HEK293 (cell line): ENCODE data around the gene NEK10.

Experiments
- BCL11B ChIP-seq: fragments of 450-650 bp; formaldehyde crosslinking; IDR thresholded peaks from 2 replicates; pipeline ENCODE4 v1.5.1; 2016; ENCODE audit warnings: low read depth, missing biosample characterization, missing genetic modification characterization
- GLIS2 ChIP-seq: fragments of 450-650 bp; formaldehyde crosslinking; IDR thresholded peaks from 2 replicates; pipeline ENCODE4 v1.5.1; 2016; ENCODE audit warnings: missing biosample characterization, missing genetic modification characterization
- MYNN ChIP-seq: fragments of 450-650 bp; formaldehyde crosslinking; IDR thresholded peaks from 2 replicates; pipeline ENCODE4 v1.5.1; 2016; ENCODE audit warnings: missing biosample characterization, missing genetic modification characterization, borderline replicate concordance
- SETDB1 ChIP-seq: IDR thresholded peaks from one replicate; pipeline ENCODE4 v1.6.1; 2017; ENCODE audit warnings: mild to moderate bottlenecking, low read length, moderate library complexity, mixed read lengths; ENCODE audit not compliant: insufficient read length
- ZBTB21 ChIP-seq: fragments of 450-650 bp; formaldehyde crosslinking; IDR thresholded peaks from 2 replicates; pipeline ENCODE4 v1.5.1; 2017; ENCODE audit warnings: missing biosample characterization, missing genetic modification characterization
- ZEB2 ChIP-seq: fragments of 450-650 bp; formaldehyde crosslinking; IDR thresholded peaks from 2 replicates; pipeline ENCODE4 v1.5.1; 2016; ENCODE audit warnings: missing biosample characterization, missing genetic modification characterization
- ZIC2 ChIP-seq: fragments of 450-650 bp; formaldehyde crosslinking; IDR thresholded peaks from 2 replicates; pipeline ENCODE4 v1.5.1; 2016; ENCODE audit warnings: missing biosample characterization, missing genetic modification characterization
- ZNF133 ChIP-seq: fragments of 450-650 bp; formaldehyde crosslinking; IDR thresholded peaks from 2 replicates; pipeline ENCODE4 v1.5.1; 2016; ENCODE audit warnings: missing biosample characterization, missing genetic modification characterization
- ZNF292 ChIP-seq: fragments of 450-650 bp; formaldehyde crosslinking; IDR thresholded peaks from 2 replicates; pipeline ENCODE4 v1.5.1; 2016; ENCODE audit warnings: low read depth, missing biosample characterization, missing genetic modification characterization, borderline replicate concordance
- ZNF433 ChIP-seq: fragments of 450-650 bp; formaldehyde crosslinking; IDR thresholded peaks from 2 replicates; pipeline ENCODE4 v1.5.1; 2016; ENCODE audit warnings: missing biosample characterization, missing genetic modification characterization, low read depth
- ZNF501 ChIP-seq: fragments of 450-650 bp; formaldehyde crosslinking; IDR thresholded peaks from 2 replicates; pipeline ENCODE4 v1.5.1; 2016; ENCODE audit warnings: missing biosample characterization, missing genetic modification characterization
- ZNF548 ChIP-seq: fragments of 450-650 bp; formaldehyde crosslinking; IDR thresholded peaks from 2 replicates; pipeline ENCODE4 v1.5.1; 2016; ENCODE audit warnings: missing biosample characterization, missing genetic modification characterization
- ZNF600 ChIP-seq: fragments of 450-650 bp; formaldehyde crosslinking; IDR thresholded peaks from 2 replicates; pipeline ENCODE4 v1.5.1; 2016; ENCODE audit warnings: missing biosample characterization, missing genetic modification characterization
- ZNF621 ChIP-seq: fragments of 450-650 bp; formaldehyde crosslinking; IDR thresholded peaks from 2 replicates; pipeline ENCODE4 v1.5.1; 2017; ENCODE audit warnings: missing biosample characterization, missing genetic modification characterization
- ZNF629 ChIP-seq: fragments of 450-650 bp; formaldehyde crosslinking; IDR thresholded peaks from 2 replicates; pipeline ENCODE4 v1.5.1; 2017; ENCODE audit warnings: missing biosample characterization, missing genetic modification characterization
- ZNF792 ChIP-seq: fragments of 450-650 bp; formaldehyde crosslinking; IDR thresholded peaks from 2 replicates; pipeline ENCODE4 v1.5.1; 2016; ENCODE audit warnings: missing biosample characterization, missing genetic modification characterization
- TF ChIP-seq, protein P1 (sequence below): fragments of 450-650 bp; formaldehyde crosslinking; IDR thresholded peaks from 2 replicates; pipeline ENCODE4 v1.5.1; 2016; ENCODE audit warnings: missing biosample characterization, missing genetic modification characterization
- TF ChIP-seq, protein P2 (sequence below): fragments of 450-650 bp; formaldehyde crosslinking; IDR thresholded peaks from 2 replicates; pipeline ENCODE4 v1.5.1; 2017; ENCODE audit warnings: missing biosample characterization, missing genetic modification characterization
- TF ChIP-seq, protein P3 (sequence below): fragments of 450-650 bp; formaldehyde crosslinking; IDR thresholded peaks from 2 replicates; pipeline ENCODE4 v1.5.1; 2016; ENCODE audit warnings: missing biosample characterization, missing genetic modification characterization
- TF ChIP-seq, protein P4 (sequence below): fragments of 450-650 bp; formaldehyde crosslinking; IDR thresholded peaks from 2 replicates; pipeline ENCODE4 v1.5.1; 2016; ENCODE audit warnings: missing biosample characterization, missing genetic modification characterization, borderline replicate concordance
- TF ChIP-seq, protein P5 (sequence below): fragments of 450-650 bp; formaldehyde crosslinking; IDR thresholded peaks from 2 replicates; pipeline ENCODE4 v1.5.1; 2016; ENCODE audit warnings: missing biosample characterization, missing genetic modification characterization, borderline replicate concordance

NEK10 gene

DNA sequence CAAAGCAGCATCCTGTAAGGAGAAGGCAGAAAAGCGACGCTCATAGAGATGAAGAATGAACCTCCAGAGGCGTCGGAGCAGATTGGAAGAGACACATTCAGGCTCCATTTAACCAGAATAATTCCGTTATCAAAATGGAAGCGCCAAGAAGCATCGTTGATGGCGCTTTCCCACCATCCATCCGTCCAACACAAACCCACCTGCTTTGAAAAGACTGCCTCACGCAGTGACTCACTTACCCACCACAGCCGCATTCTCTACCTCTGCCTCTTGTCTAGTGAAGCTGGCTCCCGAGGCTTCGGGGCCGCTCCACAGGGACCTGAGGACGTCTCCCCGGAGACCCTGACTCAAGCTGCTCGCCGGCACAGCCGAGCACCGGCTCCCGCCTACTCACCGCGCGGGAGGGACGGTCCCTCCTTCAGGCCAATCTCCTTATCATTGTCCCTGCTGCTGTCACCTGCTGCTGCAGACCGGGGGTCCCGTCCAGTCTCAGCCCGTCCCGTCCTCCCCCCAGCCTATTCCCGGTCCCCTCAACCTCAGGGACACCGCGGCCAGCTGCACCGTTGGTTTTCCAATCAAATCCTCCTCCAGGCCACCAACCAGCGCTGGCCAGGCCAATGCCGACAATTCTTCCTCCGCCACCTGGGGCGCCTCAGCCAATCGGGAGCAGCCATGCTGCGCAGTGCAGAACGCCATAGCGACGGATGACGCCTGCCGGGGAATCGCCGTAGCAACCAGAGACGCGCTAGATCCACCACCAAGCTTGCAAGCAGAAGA, at the start of gene NEK10 (continued):
- TF ChIP-seq, protein P1, sequence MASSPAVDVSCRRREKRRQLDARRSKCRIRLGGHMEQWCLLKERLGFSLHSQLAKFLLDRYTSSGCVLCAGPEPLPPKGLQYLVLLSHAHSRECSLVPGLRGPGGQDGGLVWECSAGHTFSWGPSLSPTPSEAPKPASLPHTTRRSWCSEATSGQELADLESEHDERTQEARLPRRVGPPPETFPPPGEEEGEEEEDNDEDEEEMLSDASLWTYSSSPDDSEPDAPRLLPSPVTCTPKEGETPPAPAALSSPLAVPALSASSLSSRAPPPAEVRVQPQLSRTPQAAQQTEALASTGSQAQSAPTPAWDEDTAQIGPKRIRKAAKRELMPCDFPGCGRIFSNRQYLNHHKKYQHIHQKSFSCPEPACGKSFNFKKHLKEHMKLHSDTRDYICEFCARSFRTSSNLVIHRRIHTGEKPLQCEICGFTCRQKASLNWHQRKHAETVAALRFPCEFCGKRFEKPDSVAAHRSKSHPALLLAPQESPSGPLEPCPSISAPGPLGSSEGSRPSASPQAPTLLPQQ = no peak
- TF ChIP-seq ZNF501 (peak; percentile 28; the same call in 1 of the 2 replicates), ZNF133 (no peak), MYNN (tag by site-specific recombination) (no peak), GLIS2 (tag by site-specific recombination) (peak; percentile 73; the same call in 1 of the 2 replicates), ZNF621 (tag by site-specific recombination) (0 out of 2 replicates have a peak, but pooled peaks have one; percentile 25), ZBTB21 (tag by site-specific recombination) (no peak), SETDB1 (no peak), ZNF433 (tag by site-specific recombination) (no peak), ZIC2 (peak; percentile 94), ZNF600 (tag by site-specific recombination) (peak; percentile 51; the same call in 1 of the 2 replicates), BCL11B (tag by site-specific recombination) (no peak), ZNF629 (tag by site-specific recombination) (peak; percentile 36; the same call in 1 of the 2 replicates), ZNF792 (tag by site-specific recombination) (no peak), ZEB2 (tag by site-specific recombination) (no peak), ZNF292 (no peak), ZNF548 (tag by site-specific recombination) (no peak)
- TF ChIP-seq, protein P2, sequence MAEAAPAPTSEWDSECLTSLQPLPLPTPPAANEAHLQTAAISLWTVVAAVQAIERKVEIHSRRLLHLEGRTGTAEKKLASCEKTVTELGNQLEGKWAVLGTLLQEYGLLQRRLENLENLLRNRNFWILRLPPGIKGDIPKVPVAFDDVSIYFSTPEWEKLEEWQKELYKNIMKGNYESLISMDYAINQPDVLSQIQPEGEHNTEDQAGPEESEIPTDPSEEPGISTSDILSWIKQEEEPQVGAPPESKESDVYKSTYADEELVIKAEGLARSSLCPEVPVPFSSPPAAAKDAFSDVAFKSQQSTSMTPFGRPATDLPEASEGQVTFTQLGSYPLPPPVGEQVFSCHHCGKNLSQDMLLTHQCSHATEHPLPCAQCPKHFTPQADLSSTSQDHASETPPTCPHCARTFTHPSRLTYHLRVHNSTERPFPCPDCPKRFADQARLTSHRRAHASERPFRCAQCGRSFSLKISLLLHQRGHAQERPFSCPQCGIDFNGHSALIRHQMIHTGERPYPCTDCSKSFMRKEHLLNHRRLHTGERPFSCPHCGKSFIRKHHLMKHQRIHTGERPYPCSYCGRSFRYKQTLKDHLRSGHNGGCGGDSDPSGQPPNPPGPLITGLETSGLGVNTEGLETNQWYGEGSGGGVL (tag by site-specific recombination) = peak; percentile 45; the same call in 1 of the 2 replicates
- TF ChIP-seq, protein P3, sequence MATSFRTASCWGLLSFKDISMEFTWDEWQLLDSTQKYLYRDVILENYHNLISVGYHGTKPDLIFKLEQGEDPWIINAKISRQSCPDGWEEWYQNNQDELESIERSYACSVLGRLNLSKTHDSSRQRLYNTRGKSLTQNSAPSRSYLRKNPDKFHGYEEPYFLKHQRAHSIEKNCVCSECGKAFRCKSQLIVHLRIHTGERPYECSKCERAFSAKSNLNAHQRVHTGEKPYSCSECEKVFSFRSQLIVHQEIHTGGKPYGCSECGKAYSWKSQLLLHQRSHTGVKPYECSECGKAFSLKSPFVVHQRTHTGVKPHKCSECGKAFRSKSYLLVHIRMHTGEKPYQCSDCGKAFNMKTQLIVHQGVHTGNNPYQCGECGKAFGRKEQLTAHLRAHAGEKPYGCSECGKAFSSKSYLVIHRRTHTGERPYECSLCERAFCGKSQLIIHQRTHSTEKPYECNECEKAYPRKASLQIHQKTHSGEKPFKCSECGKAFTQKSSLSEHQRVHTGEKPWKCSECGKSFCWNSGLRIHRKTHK (tag by site-specific recombination) = no peak
- TF ChIP-seq, protein P4, sequence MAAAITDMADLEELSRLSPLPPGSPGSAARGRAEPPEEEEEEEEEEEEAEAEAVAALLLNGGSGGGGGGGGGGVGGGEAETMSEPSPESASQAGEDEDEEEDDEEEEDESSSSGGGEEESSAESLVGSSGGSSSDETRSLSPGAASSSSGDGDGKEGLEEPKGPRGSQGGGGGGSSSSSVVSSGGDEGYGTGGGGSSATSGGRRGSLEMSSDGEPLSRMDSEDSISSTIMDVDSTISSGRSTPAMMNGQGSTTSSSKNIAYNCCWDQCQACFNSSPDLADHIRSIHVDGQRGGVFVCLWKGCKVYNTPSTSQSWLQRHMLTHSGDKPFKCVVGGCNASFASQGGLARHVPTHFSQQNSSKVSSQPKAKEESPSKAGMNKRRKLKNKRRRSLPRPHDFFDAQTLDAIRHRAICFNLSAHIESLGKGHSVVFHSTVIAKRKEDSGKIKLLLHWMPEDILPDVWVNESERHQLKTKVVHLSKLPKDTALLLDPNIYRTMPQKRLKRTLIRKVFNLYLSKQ = no peak
- TF ChIP-seq, protein P5, sequence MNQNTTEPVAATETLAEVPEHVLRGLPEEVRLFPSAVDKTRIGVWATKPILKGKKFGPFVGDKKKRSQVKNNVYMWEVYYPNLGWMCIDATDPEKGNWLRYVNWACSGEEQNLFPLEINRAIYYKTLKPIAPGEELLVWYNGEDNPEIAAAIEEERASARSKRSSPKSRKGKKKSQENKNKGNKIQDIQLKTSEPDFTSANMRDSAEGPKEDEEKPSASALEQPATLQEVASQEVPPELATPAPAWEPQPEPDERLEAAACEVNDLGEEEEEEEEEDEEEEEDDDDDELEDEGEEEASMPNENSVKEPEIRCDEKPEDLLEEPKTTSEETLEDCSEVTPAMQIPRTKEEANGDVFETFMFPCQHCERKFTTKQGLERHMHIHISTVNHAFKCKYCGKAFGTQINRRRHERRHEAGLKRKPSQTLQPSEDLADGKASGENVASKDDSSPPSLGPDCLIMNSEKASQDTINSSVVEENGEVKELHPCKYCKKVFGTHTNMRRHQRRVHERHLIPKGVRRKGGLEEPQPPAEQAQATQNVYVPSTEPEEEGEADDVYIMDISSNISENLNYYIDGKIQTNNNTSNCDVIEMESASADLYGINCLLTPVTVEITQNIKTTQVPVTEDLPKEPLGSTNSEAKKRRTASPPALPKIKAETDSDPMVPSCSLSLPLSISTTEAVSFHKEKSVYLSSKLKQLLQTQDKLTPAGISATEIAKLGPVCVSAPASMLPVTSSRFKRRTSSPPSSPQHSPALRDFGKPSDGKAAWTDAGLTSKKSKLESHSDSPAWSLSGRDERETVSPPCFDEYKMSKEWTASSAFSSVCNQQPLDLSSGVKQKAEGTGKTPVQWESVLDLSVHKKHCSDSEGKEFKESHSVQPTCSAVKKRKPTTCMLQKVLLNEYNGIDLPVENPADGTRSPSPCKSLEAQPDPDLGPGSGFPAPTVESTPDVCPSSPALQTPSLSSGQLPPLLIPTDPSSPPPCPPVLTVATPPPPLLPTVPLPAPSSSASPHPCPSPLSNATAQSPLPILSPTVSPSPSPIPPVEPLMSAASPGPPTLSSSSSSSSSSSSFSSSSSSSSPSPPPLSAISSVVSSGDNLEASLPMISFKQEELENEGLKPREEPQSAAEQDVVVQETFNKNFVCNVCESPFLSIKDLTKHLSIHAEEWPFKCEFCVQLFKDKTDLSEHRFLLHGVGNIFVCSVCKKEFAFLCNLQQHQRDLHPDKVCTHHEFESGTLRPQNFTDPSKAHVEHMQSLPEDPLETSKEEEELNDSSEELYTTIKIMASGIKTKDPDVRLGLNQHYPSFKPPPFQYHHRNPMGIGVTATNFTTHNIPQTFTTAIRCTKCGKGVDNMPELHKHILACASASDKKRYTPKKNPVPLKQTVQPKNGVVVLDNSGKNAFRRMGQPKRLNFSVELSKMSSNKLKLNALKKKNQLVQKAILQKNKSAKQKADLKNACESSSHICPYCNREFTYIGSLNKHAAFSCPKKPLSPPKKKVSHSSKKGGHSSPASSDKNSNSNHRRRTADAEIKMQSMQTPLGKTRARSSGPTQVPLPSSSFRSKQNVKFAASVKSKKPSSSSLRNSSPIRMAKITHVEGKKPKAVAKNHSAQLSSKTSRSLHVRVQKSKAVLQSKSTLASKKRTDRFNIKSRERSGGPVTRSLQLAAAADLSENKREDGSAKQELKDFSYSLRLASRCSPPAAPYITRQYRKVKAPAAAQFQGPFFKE = no peak
